Stimulated activated CD4-positive, alpha-beta T cell treated with anti-CD3 and anti-CD28 coated beads, TNF-alpha, amount 100 ng/mL, for 1 hour (primary cell): Measurements from ENCODE around the gene NCAPD2.
A peak's percentile ranks its signal among the peaks of the same experiment; 100 is the strongest.

ENCODE experiments used
- DNase-seq, 3 donors: peaks; one replicate each; pipeline ENCODE4 v3.0.0-alpha.2; 2020; ENCODE audit warnings: low read depth in 3 of 3, low spot score in 1 of 3

The NCAPD2 gene

GRCh38 chr12:6563448-6564050 lies 69.6 kb downstream of the NCAPD2 start:
- peak in 2 of 3 donors; percentile 39 to 59 for DNase-seq

- no peak for DNase-seq
These were observed 73.3 kb downstream of the NCAPD2 start for GRCh38 chr12:6567112-6567670.

GRCh38 chr12:6569312-6569711 lies 75.4 kb downstream of the NCAPD2 start:
- DNase-seq: no peak

DNA sequence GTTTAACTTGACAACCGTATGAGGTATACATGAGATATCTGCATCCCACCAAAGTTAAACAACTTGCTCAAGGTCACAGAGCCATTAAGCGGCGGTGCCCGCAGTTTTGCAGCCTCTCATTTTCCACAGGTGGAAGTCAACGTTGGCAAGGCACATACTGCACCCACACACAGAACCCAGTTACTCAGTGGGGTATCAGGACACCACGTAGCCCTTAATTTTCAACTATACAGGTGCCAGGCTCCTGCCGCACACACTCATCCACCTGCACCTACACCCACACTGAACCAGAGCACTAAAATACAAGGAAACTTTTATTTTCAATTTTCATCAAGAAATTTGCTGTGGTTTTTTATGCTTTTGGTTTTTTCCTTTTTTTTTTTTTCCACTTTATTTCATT lies 75.9 kb downstream of the NCAPD2 start:
- DNase-seq: no peak

DNA sequence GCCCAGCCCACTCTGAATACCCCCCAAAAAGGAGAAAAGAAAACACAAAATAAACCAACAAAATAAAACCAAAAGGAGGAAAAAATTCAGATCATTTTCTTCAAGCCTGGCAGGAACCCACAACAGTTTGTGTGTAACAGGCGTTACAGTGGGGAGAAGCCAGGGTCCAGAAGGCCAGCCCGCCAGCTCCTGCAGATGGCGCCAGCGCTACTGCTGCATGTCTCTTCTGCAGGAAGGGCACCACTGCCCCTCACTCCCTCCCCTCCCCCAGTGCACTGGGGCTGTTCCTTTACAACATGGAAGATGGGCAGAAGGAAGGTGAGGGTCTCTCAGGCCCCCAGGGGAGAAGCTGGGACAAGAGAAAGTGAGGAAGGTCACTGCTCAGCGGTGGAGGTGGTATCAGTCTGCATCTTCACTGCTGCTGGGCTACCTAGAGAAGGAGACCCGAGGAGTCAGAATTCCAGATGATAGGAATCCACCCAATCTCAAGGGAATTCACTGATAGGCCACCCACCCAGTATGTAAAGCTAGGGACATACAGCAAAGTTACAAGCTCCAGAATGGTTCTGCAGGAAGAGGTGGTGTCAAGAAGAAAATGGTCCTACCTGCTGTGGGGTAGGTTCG lies 76.5 kb downstream of the NCAPD2 start:
- peak in 1 of 3 donors; percentile 21 for DNase-seq

GRCh38 chr12:6573001-6573400 lies 79.1 kb downstream of the NCAPD2 start:
- DNase-seq: no peak

DNA sequence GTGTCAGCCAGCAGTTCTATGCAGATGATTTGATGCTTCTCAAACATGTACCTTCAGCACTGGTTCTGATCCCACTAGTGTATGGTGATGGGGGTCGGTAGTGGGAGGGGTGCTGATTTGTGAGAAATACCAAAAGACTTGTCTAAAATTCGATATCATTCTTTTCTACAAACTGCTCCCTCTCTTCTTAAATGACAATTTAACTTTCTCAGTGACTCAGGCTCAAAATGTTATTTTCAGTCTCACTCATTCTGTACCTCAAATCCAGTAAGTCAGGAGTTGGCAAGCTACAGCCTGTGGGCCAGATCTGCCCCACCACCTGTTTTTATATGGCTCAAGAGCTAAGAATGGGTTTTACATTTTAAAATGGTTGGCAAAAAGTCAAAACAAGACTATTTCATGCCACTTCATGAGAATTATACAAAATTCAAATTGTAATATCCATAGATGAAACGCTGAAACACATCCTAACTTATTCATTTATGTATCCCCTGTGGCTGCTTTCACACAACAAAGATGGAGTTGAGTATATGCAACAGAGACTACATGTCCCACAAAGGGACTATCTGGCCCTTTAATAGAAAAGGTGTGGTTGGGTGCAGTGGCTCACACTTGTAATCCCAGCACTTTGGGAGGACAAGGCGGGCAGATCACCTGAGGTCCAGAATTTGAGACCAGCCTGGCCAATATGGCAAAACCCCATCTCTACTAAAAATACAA lies 80.8 kb downstream of the NCAPD2 start:
- no peak for DNase-seq

DNA sequence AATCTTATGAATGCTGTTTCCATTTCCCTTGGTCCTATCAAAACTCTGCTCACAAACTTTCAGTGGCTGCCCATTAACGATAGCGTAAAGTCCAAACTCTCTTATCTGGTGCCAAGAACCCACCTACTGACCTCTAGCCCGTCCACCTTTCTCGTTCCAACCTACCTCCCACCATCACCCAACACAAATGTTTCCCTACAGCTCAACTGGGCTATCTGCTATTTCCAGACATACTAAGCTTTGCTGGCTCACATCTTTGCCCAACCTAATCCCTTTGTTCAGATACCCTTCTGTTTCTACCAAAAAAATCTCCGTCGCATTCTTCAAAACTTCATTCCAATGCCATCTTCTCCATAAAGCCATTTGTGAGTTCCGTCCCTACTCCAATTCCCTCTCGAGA lies 81.7 kb downstream of the NCAPD2 start:
- DNase-seq: no peak
